ENCODE measurements around the gene ANKH. TPM values are rescaled to one million over a fixed set of nuclear protein-coding genes. Genes with fewer than 3 reads are reported as not detected.
"Not testable (repeated sequence)": the region's sequence is repeated elsewhere in the genome, so short reads cannot be mapped to it uniquely, and the experiment has no call there.

The ANKH gene
- total RNA-seq, 1 experiment from 2014 or later: 45.0 TPM

DNA sequence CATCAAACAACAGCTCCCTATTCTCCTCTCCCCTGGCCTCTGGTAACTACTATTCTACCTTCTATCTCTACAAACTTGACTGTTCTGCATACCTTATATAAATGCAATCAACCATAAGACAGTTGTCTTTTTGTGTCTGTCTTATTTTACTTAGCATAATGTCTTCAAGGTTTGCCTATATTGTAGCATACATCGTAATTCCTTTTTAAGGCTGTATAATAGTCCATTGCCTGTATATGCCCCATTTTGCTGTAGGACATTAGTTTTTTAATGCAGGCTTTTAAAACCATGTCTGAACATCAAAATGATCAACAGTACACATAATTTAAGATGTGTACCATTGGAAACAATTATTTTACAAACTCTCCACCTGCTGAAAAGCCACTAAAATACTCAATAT lies 12.4 kb downstream of the ANKH start:
- DNase-seq (ENCODE audit: low read depth): no peak

DNA sequence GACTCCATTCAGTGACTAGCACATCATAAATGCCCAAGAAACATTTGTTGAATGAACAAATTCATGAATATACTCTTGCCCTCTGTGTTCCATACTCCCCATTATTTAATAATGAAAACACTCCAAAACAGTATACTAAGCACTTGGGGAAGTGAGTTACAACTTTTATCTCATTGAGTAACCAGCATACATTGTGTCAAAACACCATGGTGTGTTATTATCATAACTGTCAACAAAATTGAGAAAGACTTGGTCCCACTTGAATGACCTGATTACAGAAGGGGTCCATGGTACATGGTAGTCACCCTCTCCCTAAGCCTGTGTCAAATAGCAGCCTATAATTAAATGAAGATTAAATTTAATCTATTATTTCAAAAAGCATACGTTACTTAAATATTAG lies 16.2 kb downstream of the ANKH start:
- no peak for DNase-seq (ENCODE audit: low read depth)

DNA sequence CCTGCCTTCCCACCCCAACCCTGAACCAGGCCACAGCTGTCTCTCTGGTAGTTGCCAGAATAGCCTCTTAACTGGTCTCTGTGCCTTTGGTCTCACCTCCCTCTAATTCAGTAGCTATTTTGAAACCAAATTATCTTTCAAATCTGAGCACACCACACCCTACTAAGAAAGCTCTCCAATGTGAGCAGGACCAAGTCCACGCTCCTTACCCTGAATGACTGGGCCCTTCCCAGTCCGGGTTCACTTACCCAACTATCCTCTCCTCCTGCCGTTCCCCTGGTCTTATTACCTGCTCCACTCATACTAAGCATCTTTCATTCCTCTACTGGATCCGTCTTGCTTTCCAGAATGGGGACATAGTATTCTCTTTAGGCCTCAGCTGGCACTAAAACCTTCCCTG lies 16.8 kb downstream of the ANKH start:
- no peak for DNase-seq (ENCODE audit: low read depth)

DNA sequence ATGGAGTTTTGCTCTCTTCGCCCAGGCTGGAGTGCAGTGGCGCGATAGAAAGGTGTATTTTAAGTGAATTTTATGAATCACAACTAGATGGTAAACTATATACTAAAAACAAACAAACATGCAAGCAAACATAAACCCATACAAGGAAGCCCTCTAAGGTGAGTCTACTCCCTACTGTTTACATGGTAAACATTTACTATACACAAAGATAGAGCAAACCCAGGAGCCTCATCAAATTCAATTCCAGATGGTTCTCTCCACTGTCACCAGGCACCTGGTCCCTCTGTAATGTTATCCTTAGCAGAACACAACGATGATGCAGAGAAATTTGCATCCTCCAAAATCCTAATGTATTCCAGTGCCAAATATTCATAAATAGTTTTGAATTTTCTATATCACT lies 17.9 kb downstream of the ANKH start:
- DNase-seq (ENCODE audit: low read depth): no peak

DNA sequence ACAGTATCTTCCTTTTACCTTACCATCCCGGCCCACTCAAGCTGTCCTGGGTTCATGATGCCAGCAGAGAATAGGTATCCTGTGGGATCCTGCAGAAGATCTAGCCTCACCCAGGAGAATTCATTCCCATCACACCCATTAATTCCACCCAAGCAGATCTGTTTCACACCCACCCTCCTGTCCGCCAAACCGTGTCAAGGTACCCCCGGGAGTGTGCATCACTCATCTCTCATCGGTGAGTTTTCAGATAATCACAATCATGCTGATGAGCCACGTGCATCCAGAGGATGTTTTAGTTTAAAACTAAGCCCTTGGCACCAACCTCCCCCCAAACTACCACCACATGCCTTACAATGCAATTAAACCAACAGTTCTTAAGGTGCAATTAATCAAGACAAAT lies 18.8 kb downstream of the ANKH start:
- DNase-seq (ENCODE audit: low read depth): no peak

DNA sequence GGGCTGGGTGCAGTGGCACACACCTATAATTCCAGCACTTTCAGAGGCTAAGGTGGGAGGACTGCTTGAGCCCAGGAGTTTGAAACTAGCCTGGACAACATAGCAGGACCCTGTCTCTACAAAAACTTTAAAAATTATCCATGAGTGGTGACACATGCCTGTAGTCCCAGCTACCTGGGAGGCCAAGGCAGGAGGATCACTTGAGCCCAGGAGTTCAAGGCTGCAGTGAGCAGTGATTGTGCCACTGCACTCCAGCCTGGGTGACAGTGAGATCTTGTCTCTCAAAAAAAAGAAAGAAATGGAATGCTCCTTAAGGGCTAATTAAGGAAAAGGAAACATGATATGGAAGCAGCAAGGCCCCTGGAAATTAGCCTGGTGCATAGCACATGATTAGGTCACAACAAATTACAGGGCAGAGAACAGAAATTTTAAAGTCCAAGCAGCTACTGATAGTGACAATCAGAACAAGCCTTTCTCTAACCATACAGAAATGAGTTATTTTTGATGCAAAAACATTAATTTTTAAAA lies 19.5 kb downstream of the ANKH start:
- DNase-seq (ENCODE audit: low read depth): no peak

DNA sequence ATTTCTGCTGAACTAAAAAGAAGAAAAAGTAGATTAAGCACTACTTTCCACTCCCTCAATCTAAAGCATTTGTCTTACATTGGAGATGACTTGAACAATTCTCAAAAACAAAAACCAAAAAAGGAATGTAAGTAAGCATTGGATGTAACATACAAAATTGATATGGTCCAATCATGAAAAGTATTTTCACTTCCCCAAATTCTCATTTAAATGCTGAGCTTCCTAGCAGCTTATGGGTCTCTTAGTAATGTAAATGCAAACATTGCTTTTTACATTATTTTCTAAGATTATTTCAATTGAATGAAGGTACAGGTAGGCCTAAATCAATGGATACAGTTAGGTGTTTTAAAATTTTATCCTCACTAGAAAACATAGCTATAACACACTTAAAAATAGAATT lies 20.0 kb downstream of the ANKH start:
- no peak for DNase-seq (ENCODE audit: low read depth)

DNA sequence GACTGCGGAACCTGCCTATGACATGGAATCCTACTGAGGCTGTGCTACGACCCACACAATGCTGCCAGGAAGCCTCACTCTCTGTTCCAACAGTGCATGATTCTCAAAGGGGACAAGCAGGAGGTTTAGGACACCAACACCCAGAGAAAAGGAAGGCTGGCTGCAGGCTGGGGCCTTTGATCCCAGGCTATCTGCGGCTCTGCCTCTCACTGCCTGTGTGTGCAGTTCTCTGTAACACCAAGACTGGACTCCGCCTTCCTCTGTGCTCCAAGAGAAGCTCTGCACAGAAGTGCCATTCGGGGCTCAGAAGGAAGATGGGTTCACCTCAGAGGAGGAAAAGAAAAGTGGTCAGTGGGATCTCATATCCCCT lies 20.5 kb downstream of the ANKH start:
- no peak for DNase-seq (ENCODE audit: low read depth)

DNA sequence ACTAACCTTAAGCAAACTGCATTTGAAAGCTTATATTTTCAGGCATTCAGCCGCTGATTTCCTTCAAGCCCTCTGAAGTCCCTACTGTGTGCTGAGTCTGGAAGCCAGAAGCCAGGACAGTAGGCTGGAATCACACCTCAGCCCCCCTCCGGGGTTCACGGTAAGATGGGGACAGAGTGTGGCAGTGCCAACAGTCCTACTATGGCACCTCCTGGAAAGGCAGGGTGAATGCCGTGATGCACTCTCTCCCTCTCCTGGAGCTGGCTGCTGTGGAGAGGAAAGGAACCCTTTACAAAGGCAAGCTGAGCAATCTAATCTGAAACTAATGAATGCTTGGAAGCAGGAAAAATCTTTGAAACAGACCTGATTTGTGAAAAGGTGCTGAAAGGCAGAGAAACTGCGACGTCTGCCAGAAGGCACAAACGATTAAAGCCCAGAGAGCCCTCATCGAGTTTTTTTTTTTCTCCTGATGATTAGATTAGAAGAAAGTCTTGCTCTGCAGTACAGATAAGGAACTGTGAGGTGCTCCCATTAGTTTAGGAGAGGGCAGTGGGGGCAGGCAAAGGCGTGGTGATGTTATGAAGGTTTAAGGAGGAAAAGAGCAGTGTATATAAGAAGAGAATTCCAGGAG lies 21.0 kb downstream of the ANKH start:
- DNase-seq (ENCODE audit: low read depth): no peak

DNA sequence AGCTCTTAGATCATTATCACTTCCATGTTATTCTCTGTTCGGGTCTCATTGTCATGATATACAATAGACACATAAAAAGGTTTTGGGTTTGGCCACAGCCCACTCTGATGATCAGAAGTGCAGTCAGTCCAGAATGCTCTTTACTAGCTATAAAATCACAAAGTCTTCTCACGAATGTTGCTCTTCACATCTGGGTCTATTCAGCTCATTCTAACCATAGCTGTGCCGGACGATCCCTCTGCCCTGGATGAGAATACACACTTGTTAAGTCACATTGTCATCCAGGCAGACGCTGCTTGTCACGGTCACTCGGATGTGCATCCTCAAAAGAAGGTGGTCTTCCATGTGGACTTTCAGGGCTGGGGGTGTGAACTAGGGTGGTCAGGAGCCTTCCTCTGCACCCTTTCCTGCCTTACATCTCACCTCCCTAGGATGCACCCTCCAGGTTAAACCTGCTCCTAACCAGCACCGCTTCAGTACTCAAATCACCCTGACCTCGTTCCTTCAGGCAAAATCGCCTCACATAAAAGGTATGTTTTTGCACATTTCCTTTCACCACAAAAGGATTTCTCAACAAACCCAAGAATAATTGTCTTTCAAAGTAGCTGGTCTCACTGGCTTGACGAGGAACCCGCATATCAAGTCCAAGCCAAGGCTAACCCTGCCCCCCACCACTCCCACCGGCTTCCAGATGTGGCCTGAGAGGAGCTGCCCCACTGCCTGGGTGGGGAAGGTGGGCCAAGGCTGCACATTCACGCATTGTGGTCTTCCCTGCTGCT lies 21.9 kb downstream of the ANKH start:
- no peak for DNase-seq (ENCODE audit: low read depth)

DNA sequence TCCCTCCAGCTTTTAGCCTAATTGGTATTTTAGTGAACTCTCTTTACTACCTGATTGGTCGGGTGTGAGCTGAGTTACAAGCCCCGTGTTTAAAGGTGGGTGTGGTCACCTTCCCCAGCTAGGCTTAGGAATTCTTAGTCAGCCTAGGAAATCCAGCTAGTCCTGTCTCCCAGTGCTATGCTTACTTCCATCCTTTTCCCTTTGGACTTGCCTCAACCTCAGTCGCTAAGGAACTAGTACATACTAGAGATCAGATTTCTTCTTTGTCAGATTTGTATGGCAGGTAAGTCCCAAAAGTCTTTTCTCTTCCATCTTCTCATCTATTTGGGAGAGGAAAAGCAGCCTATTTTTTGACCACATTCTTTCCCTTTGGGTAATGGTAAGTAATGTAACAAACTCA lies 22.6 kb downstream of the ANKH start:
- DNase-seq (ENCODE audit: low read depth): not testable (repeated sequence)

DNA sequence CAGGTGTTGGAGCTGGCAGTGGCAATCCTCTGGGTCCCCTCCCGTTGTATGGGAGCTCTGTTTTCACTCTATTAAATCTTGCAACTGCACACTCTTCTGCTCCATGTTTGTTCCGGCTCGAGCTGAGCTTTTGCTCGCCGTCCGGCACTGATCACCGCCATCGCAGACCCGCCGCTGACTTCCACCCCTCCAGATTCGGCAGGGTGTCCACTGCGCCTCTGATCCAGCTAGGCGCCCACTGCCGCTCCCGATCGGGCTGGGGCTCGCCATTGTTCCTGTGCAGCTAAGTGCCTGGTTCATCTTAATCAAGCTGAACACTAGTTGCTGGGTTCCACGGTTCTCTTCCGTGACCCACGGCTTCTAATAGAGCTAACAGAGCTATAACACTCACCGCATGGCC lies 23.2 kb downstream of the ANKH start:
- DNase-seq (ENCODE audit: low read depth): no peak

DNA sequence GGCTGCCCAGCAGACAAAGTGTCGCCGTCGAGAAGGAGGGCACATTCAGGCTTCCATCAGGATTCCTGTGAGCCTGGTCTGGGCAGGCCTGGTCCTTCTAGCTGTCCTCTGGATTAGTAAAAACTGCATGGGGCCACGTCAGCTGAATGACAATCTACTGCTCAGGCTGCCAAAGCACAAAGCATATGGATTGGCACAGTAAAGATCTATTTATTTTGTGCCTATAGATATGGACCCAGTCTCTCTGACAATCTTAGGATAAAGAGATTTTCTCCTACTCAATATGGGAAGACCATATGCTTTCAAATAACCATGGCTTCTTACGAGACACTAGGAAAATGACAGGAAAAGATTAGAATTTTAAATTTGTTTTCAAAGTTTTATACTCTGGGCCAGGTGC lies 24.1 kb downstream of the ANKH start:
- no peak for DNase-seq (ENCODE audit: low read depth)

DNA sequence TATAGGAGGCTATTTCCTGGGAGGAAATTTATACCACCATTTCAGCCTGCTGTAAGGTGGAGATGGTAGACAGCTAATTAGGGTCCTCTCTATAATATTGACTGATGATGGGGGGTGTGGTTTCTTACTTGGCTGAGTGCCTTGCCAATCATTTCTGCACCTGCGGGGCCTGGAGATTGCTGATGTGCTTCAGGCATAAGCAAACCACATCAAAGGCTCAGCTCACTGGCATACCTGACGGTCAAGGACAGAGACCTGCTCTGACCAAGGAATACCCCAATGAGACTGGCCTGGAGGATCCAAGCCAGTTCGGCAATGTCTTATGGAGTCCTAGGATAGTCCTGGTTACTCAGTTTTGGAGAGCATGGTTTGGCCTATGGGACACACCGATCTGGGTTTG lies 29.5 kb downstream of the ANKH start:
- DNase-seq (ENCODE audit: low read depth): no peak

DNA sequence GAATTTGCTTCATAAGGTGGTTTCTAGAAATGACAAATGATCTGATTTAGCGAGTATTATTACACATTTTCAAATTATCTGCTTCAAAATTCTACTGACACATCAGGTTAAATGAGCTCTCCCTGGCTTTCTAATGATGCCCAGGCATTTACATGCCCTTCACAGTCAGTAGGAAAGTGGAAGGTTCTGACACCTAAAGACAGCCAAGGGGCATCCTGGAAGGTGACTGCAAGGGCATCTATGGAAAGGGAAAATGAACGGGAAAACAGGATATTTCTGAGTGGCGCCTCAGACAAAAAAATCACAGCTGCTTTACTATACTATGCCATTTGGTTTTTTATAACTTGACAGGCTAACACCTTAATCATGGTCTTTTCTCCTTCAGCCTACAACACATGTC lies 31.0 kb downstream of the ANKH start:
- no peak for DNase-seq (ENCODE audit: low read depth)

DNA sequence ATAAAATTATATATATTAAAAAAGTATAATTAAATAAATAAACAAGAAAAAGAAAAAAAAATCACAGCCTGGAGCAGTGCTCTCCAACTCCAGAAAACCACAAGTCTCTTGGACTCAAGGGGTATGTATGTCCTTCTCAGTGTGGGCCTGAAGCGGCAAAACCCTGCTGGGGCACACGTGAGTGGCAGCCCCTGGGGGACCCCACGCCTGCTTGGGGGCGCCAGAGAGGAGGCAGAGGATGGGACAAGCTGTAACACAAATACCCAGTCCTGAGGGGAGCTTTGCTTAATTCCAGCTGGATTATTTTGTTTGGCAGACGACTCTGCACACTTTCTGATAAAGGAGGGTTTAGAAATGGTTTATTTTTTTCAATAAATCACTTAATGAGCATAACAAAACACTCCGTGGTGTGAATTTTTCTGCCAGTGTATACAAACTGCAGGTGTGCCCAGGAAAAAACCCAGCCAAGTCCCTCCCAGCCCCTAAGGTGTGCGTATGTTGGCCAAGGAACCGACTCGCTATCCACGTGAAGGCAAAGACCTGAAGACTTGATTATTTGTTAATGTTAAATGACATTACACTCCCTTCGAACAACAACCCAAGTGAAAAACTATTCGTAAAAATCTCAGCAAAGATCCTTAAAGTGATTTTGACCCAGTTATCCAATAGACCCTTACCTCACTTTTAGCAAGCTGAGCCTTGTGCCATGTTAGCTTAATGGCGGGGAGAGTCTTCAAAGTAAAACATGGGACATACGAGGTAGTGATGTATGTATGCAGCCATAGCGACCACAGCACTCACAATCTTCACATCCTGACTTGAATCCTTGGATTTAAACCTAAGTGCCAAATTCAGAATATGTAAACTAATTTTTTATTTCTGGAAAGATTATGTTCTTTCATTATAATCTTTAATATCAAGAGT lies 32.9 kb downstream of the ANKH start:
- DNase-seq (ENCODE audit: low read depth): no peak

DNA sequence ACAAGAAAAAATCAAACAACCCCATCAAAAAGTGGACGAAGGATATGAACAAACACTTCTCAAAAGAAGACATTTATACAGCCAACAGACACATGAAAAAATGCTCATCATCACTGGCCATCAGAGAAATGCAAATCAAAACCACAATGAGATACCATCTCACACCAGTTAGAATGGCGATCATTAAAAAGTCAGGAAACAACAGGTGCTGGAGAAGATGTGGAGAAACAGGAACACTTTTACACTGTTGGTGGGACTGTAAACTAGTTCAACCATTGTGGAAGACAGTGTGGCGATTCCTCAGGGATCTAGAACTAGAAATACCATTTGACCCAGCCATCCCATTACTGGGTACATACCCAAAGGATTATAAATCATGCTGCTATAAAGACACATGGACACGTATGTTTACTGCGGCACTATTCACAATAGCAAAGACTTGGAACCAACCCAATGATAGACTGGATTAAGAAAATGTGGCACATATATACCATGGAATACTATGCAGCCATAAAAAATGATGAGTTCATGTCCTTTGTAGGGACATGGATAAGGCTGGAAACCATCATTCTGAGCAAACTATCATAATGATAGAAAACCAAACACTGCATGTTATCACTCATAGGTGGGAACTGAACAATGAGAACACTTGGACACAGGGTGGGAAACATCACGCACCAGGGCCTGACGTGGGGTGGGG lies 34.0 kb downstream of the ANKH start:
- not testable (repeated sequence) for DNase-seq (ENCODE audit: low read depth)

DNA sequence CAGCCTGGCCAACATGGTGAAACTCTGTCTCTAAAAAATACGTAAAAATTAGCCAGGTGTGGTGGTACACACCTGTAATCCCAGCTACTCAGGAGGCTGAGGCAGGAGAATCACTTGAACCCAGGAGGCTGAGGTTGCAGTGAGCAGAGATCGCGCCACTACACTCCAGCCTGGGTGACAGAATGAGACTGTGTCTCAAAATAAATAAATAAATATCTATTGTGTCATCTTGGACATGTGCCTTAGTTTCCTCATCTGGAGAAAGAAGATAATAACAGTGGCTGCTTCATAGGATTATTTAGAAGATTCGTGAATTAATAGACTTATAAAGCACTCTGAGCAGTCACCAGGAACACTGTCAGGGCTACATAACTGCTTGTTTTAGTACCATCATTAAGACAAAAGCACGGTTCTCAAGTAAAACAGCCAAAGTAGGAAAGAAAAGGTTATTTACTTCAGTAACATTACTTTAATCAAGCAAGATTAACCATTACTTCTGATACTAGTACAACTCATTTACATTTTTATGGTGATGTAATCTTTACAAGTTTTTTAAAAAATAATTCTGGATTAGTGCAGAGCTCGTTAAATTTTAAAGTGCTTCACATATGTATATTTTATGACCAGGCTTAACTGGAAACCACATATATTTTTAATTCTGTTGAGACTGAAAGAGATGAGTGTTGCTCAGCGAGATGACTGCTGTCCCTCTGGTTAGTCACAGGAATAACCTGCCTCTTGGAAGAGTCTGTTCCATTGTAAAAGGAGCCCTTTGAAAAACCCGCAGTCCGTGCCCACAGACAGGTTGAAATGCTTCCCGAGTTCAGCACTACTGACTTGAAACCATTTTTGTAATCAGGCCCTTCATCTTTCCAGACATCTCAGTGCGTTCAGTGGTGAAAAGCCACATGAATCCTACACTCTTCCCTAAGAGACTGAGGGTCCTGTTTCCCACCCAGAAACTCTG lies 36.7 kb downstream of the ANKH start:
- DNase-seq (ENCODE audit: low read depth): peak; percentile 90

DNA sequence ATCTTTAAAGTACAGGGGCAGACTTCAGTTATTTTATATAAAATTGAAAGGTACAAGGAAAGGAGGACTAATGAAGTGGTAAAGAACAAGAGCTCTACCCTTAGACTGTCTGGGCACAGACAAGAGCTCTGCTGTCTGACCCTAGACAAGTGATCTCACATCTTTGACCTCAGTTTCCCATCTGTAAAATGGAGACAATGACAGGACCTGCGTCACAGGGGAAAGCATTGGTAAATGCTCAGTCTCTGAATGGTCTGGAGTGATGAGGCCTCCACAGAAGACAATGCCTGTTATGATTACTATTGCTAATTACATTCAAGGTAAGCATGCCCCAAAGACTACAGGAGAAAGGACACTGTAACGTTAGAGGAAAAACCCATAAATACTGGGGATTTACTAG lies 37.5 kb downstream of the ANKH start:
- no peak for DNase-seq (ENCODE audit: low read depth)

DNA sequence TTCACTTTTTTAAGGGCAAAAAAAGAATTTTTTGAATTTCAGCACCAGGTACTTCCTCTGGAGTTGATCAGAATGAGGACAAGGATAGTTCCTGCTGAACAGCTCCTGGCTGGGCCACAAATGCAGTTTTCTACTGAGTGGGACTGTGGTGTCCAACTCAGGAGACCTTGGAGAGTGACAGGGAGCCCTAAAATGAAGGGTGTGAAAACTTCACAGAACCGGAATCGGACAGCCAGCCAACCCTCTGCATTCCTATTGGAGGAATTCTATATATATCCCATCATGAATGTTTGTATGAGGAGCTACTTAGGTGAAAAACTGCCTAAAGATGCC lies 40.6 kb downstream of the ANKH start:
- no peak for DNase-seq (ENCODE audit: low read depth)
